B cell (primary cell): Measurements from ENCODE around the gene ANKRD11. TPM values are rescaled to one million over a fixed set of nuclear protein-coding genes. Genes with fewer than 3 reads are reported as not detected.

Source experiments
- ATAC-seq: fragments of 200-7000 bp; cut with Tn5 transposase; one replicate; pipeline ENCODE4 v1.10.0; 2021; ENCODE audit warnings: low read depth, mild to moderate bottlenecking, moderate number of reproducible peaks, moderate library complexity
- CTCF ChIA-PET: fragments of 350-600 bp; sonication (Branson Sonifier 250); formaldehyde crosslinking; loops from one replicate; lab custom pipeline; 2021; ENCODE audit warnings: antibody characterized with exemption, inconsistent platforms; lab: Charles Lee
- POLR2A ChIA-PET: fragments of 350-600 bp; sonication (Branson Sonifier 250); formaldehyde crosslinking; loops from one replicate; lab custom pipeline; 2021; ENCODE audit warnings: antibody characterized with exemption; lab: Charles Lee
- DNase-seq: peaks from one replicate; pipeline ENCODE4 v3.0.0; 2013
- H2AFZ ChIP-seq: 2 replicates; pipeline ENCODE4 v1.6.1; 2012; ENCODE audit warnings: mild to moderate bottlenecking, low read depth, low read length; ENCODE audit not compliant: insufficient read depth, poor library complexity, severe bottlenecking
- H3K27ac ChIP-seq, 2 donors: 1 replicate in 1 of 2; 2 replicates in 1 of 2; pipeline ENCODE4 v1.5.1; 2012 to 2013; ENCODE audit warnings: low read length in 2 of 2, mild to moderate bottlenecking in 2 of 2, moderate library complexity in 1 of 2
- H3K27me3 ChIP-seq, 4 experiments: fragments of 200-600 bp in 1 of 4; sonication (generic) in 1 of 4; replicated peaks in 1 of 4; 1 replicate in 2 of 4; 2 replicates in 2 of 4; pipeline versions ENCODE4 v1.6.1 to v1.7.0; 2013 to 2016; ENCODE audit warnings: low read length in 3 of 4, mild to moderate bottlenecking in 2 of 4, mixed read lengths in 1 of 4, moderate library complexity in 1 of 4; ENCODE audit not compliant: insufficient read depth in 4 of 4, control insufficient read depth in 3 of 4; ENCODE audit errors: control extremely low read depth in 1 of 4
- H3K36me3 ChIP-seq, 2 experiments: replicated peaks in 1 of 2; 1 replicate in 1 of 2; 2 replicates in 1 of 2; pipeline versions ENCODE4 v1.6.1 to v1.7.1; 2013; ENCODE audit warnings: low read length in 1 of 2; ENCODE audit not compliant: insufficient read depth in 2 of 2, control insufficient read depth in 1 of 2; ENCODE audit errors: control extremely low read depth in 1 of 2, extremely low read depth in 1 of 2
- H3K4me1 ChIP-seq, 2 donors: fragments of 200-600 bp in 1 of 2; sonication (generic) in 1 of 2; 1 replicate in 1 of 2; 2 replicates in 1 of 2; pipeline versions ENCODE4 v1.5.1 to v1.6.1; 2013 to 2017; ENCODE audit warnings: low read length in 2 of 2; ENCODE audit not compliant: control insufficient read depth in 2 of 2, insufficient read depth in 2 of 2
- H3K4me2 ChIP-seq: replicated peaks from 2 replicates; pipeline ENCODE3; 2012; ENCODE audit warnings: mild to moderate bottlenecking, low read depth, low read length; ENCODE audit not compliant: poor library complexity, severe bottlenecking
- H3K4me3 ChIP-seq, 5 experiments: fragments of 200-600 bp in 1 of 5; sonication (generic) in 1 of 5; 1 replicate in 3 of 5; 2 replicates in 2 of 5; pipeline versions ENCODE4 v1.5.1 to v1.7.0; 2011 to 2016; ENCODE audit warnings: low read length in 4 of 5, mild to moderate bottlenecking in 4 of 5, low read depth in 2 of 5, control low read depth in 1 of 5, moderate library complexity in 1 of 5; ENCODE audit not compliant: insufficient read depth in 1 of 5; ENCODE audit errors: control extremely low read depth in 1 of 5, extremely low read depth in 1 of 5
- H3K79me2 ChIP-seq: fragments of 200-600 bp; sonication (generic); one replicate; pipeline ENCODE4 v1.6.0; 2016; ENCODE audit warnings: low read length; ENCODE audit not compliant: control insufficient read depth, insufficient read depth
- H3K9ac ChIP-seq: fragments of 200-600 bp; sonication (generic); 2 replicates; pipeline ENCODE4 v1.6.1; 2017; ENCODE audit warnings: mild to moderate bottlenecking, low read length, moderate library complexity
- H3K9me3 ChIP-seq, 3 donors: one replicate each; pipeline versions ENCODE4 v1.6.1 to v1.7.1; 2013; ENCODE audit warnings: low read length in 2 of 3; ENCODE audit not compliant: control insufficient read depth in 2 of 3, insufficient read depth in 1 of 3; ENCODE audit errors: control extremely low read depth in 1 of 3
- H4K20me1 ChIP-seq: 2 replicates; pipeline ENCODE4 v1.6.0; 2012; ENCODE audit warnings: mild to moderate bottlenecking, low read length; ENCODE audit not compliant: insufficient read depth, control insufficient read depth, poor library complexity, severe bottlenecking
- H3K27ac Mint-ChIP-seq: one replicate; pipeline ENCODE4 v1.8.0; 2021; ENCODE audit warnings: mixed read lengths
- H3K27me3 Mint-ChIP-seq: one replicate; pipeline ENCODE4 v1.8.0; 2021; ENCODE audit warnings: mixed read lengths
- H3K4me1 Mint-ChIP-seq: one replicate; pipeline ENCODE4 v1.8.0; 2021; ENCODE audit warnings: mixed read lengths
- H3K4me3 Mint-ChIP-seq: one replicate; pipeline ENCODE4 v1.8.0; 2021; ENCODE audit warnings: mixed read lengths
- H3K9me3 Mint-ChIP-seq: one replicate; pipeline ENCODE4 v1.8.0; 2022; ENCODE audit warnings: mixed read lengths; ENCODE audit not compliant: insufficient read depth
- EZH2 ChIP-seq: IDR thresholded peaks from 2 replicates; pipeline ENCODE4 v1.6.1; 2012; ENCODE audit warnings: borderline replicate concordance, low read depth, mild to moderate bottlenecking, moderate library complexity, low read length; ENCODE audit not compliant: insufficient read depth, poor library complexity, severe bottlenecking
- WGBS: methylation state at CpG from one replicate; pipeline ENCODE4 v1.1.5; 2013; ENCODE audit warnings: missing lambda C conversion rate; ENCODE audit not compliant: insufficient coverage; 5-methylcytosine and 5-hydroxymethylcytosine counted together
- intact Hi-C: fragments of 100-400 bp; cut with micrococcal nuclease; formaldehyde crosslinking; loops from one replicate; pipeline ENCODE4 v1.10.0; 2022
- polyA plus RNA-seq: library from polyadenylated mRNA; depleted of rRNA; stranded (reverse); fragments of >200 nt; gene quantifications from 2 replicates; pipeline ENCODE4 v1.2.3, GENCODE V29; 2012
- total RNA-seq, 2 donors: library from RNA; stranded (reverse); fragments of 120-200 nt in 1 of 2; gene quantifications; 1 replicate in 1 of 2; 2 replicates in 1 of 2; pipeline versions ENCODE4 v1.2.3 to v1.2.4, GENCODE V29; 2013 to 2022
- TF ChIP-seq, protein P1 (sequence below): fragments of 200-600 bp; IDR thresholded peaks from one replicate; pipeline ENCODE4 v1.8.0; 2022; ENCODE audit warnings: antibody characterized with exemption, mild to moderate bottlenecking

The ANKRD11 gene
- total and polyA plus RNA-seq, 2 donors (not counting 1 experiment from before 2014, with no cell fraction given), result 67.9 to 314 TPM

GRCh38 chr16:89279666-89280481 is 210.5 kb downstream of the ANKRD11 start:
- ATAC-seq (no peak), DNase-seq (no peak)
- Histone ChIP-seq H3K4me2 (no peak overlapping the region), H2AFZ (no peak overlapping the region), H3K9me3 (peaks cover 0 to 7% (median 0%) of the 10 kb centered on the region in 3 donors), H4K20me1 (peaks cover 51% of the 10 kb centered on the region), H3K27ac (no peak overlapping the region), H3K36me3 (peaks cover 2 to 60% of the 10 kb centered on the region in 2 experiments), H3K79me2 (peaks cover 23% of the 10 kb centered on the region), H3K4me1 (no peaks in the 10 kb centered on the region), H3K27me3 (no peaks in the 10 kb centered on the region), H3K9ac (no peak overlapping the region), H3K4me3 (no peak overlapping the region)
- intact Hi-C loops, result no loop called here
- Mint-ChIP-seq H3K4me3 (no peak overlapping the region), H3K9me3 (no peaks in the 10 kb centered on the region), H3K27ac (no peak overlapping the region), H3K4me1 (no peaks in the 10 kb centered on the region), H3K27me3 (no peaks in the 10 kb centered on the region)
- 99% methylated on average over 64 of the region's 65 CpGs for WGBS
- ChIA-PET CTCF (interaction anchor here (1.2 to 1.3 kb wide), 2 partner anchors 9 kb away, joined by 3 to 4 read pairs; no protein-coding TSS in a partner anchor), POLR2A (no interaction called here)
- no peak for TF ChIP-seq EZH2
- TF ChIP-seq, protein P1, sequence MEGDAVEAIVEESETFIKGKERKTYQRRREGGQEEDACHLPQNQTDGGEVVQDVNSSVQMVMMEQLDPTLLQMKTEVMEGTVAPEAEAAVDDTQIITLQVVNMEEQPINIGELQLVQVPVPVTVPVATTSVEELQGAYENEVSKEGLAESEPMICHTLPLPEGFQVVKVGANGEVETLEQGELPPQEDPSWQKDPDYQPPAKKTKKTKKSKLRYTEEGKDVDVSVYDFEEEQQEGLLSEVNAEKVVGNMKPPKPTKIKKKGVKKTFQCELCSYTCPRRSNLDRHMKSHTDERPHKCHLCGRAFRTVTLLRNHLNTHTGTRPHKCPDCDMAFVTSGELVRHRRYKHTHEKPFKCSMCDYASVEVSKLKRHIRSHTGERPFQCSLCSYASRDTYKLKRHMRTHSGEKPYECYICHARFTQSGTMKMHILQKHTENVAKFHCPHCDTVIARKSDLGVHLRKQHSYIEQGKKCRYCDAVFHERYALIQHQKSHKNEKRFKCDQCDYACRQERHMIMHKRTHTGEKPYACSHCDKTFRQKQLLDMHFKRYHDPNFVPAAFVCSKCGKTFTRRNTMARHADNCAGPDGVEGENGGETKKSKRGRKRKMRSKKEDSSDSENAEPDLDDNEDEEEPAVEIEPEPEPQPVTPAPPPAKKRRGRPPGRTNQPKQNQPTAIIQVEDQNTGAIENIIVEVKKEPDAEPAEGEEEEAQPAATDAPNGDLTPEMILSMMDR, result no peak
